Lung (tissue), 12 donors: Measurements from ENCODE around the gene FGF2. TPM values are rescaled to one million over a fixed set of nuclear protein-coding genes. Genes with fewer than 3 reads are reported as not detected.

ENCODE experiments used
- ATAC-seq: fragments of 200-7000 bp; cut with Tn5 transposase; one replicate; pipeline ENCODE4 v1.9.1; 2020; ENCODE audit warnings: moderate number of reproducible peaks; ENCODE audit not compliant: insufficient read depth, low FRiP score
- DNase-seq, 3 donors: peaks; one replicate each; pipeline ENCODE4 v3.0.0-alpha.2; 2013 to 2017
- H3K27ac ChIP-seq, 2 donors: one replicate each; pipeline ENCODE4 v1.5.1; 2013; ENCODE audit warnings: mild to moderate bottlenecking in 2 of 2, moderate library complexity in 2 of 2, control low read depth in 1 of 2, inconsistent platforms in 1 of 2, low read depth in 1 of 2, low read length in 1 of 2
- H3K27me3 ChIP-seq, 3 donors: one replicate each; pipeline ENCODE4 v1.5.1; 2013; ENCODE audit warnings: low read length in 2 of 3; ENCODE audit not compliant: control insufficient read depth in 3 of 3, insufficient read depth in 3 of 3
- H3K36me3 ChIP-seq, 4 donors: one replicate each; pipeline ENCODE4 v1.5.1; 2013; ENCODE audit warnings: low read length in 4 of 4, mild to moderate bottlenecking in 1 of 4, moderate library complexity in 1 of 4; ENCODE audit not compliant: control insufficient read depth in 4 of 4, insufficient read depth in 4 of 4
- H3K4me1 ChIP-seq, 5 donors: one replicate each; pipeline ENCODE4 v1.5.1; 2013; ENCODE audit warnings: low read length in 5 of 5, mild to moderate bottlenecking in 2 of 5, moderate library complexity in 1 of 5; ENCODE audit not compliant: control insufficient read depth in 5 of 5, insufficient read depth in 5 of 5
- H3K4me3 ChIP-seq: one replicate; pipeline ENCODE4 v1.5.1; 2013; ENCODE audit warnings: mild to moderate bottlenecking, control low read depth, moderate library complexity
- H3K9ac ChIP-seq, 2 donors: one replicate each; pipeline ENCODE4 v1.5.1; 2013; ENCODE audit warnings: low read length in 2 of 2, control low read depth in 1 of 2; ENCODE audit not compliant: insufficient read depth in 1 of 2
- H3K9me3 ChIP-seq, 4 donors: one replicate each; pipeline ENCODE4 v1.5.1; 2013; ENCODE audit warnings: low read length in 3 of 4, mild to moderate bottlenecking in 1 of 4, moderate library complexity in 1 of 4; ENCODE audit not compliant: control insufficient read depth in 4 of 4, insufficient read depth in 3 of 4
- WGBS, 2 donors: extraction: QIAGEN DNeasy Blood & Tissue Kit; methylation state at CpG; one replicate each; pipeline ENCODE4 v1.1.7; 2013; 5-methylcytosine and 5-hydroxymethylcytosine counted together
- polyA plus RNA-seq, 2 donors: library from polyadenylated mRNA; stranded (reverse); fragments of 200-250 nt; gene quantifications; one replicate each; pipeline ENCODE4 v1.2.1, GENCODE V29; 2013
- total RNA-seq, 2 donors: library from RNA; depleted of rRNA in 1 of 2; stranded (reverse); fragments of >200 nt in 1 of 2; gene quantifications; one replicate each; pipeline ENCODE4 v1.2.1, GENCODE V29; 2014 to 2021
- TF ChIP-seq, protein P1 (sequence below): IDR thresholded peaks from 2 replicates; pipeline ENCODE4 v1.5.1; 2012; ENCODE audit warnings: mild to moderate bottlenecking; ENCODE audit errors: control extremely low read depth, extremely low read depth
- donor health status: control.
- donor health status: control.
- donor health status: Bipolar disorder and iron deficiency.
- donor health status: healthy.
- donor health status: DM: yes; HTN: yes; CAD: no.

FGF2 gene
- total and polyA plus RNA-seq, 4 donors, result 2.4 to 11.6 (median 6.2) TPM

DNA sequence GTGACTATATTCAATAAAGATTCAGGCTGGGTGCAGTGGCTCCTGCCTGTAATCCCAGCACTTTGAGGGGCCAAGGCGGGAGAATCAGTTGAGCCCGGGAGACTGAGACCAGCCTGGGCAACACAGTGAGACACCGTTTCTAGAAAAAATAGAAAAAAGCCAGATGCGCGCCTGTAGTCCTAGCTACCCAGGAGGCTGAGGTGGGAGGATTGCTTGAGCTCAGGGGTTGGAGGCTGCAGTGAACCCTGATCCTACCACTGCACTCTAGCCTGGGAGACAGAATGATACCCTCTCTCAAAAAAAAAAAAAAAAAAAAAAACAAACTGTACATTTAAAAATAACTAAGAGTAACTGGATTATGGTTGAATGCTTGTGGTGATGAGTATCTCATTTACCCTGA is 94.7 kb downstream of the FGF2 start:
- ATAC-seq, result no peak

DNA sequence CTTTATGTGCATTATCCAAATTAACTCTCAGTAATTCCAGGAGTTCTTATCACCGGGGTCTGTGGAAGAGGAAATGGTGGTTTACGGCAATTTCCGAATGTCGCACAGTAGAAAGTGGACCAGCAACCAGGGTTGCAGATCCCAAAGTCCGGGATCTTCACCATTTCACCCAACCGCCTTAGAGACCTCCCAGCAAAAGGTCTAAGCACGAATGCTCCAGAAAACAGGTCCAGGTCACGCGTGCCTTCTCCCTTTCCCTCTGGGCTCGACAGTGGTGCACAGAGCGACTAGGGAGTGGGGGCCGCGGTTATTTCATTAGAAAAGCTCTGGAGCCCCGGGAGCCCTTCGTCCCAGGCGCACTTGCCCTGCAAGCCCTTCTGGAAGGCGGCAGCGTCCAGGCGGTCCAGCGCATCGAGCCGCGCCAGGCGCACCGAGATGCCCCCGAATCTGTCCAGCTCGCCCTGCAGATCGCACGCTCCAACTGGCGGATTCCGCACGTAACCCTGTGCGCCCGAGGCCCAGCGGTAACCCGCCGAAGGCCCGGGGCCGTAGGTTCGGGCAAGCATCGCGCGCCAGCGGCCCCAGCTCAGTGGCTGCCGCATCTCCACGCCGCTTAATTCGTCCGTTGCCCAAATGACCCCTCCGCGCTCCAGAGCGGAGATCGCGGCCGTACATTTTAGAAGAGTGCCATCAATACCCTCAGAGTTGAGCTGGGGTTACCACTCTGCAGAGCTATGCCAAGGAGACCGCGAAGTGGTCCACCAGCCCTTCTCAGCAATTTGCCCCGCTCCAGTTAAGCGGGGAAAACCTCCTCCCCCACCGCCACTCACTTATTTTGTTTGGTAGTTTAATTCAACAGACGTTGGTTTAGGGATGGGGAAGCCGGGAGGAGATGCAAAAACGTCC is 95.6 kb downstream of the FGF2 start, which contains the start of gene NUDT6:
NUDT6 (minus strand) TSS at position 627 of the 906 bp plus-strand sequence; CDS start at position 602, 25 bp downstream.
- Histone ChIP-seq H3K27ac (peak within 1 kb of the TSS; percentile 82 to 89), H3K27me3 (no peaks in the 10 kb centered on the region), H3K4me3 (peak within 1 kb of the TSS; percentile 93), H3K36me3 (peaks cover 0 to 4% (median 0%) of the 10 kb centered on the region in 4 donors), H3K4me1 (peaks cover 0 to 17% (median 5%) of the 10 kb centered on the region in 5 donors), H3K9me3 (peaks cover 0 to 1% (median 0%) of the 10 kb centered on the region in 4 donors), H3K9ac (peak within 1 kb of the TSS; percentile 59 to 69)
- 0% methylated on average over 63 of the region's 63 CpGs for WGBS, 2 donors
- TF ChIP-seq, protein P1, sequence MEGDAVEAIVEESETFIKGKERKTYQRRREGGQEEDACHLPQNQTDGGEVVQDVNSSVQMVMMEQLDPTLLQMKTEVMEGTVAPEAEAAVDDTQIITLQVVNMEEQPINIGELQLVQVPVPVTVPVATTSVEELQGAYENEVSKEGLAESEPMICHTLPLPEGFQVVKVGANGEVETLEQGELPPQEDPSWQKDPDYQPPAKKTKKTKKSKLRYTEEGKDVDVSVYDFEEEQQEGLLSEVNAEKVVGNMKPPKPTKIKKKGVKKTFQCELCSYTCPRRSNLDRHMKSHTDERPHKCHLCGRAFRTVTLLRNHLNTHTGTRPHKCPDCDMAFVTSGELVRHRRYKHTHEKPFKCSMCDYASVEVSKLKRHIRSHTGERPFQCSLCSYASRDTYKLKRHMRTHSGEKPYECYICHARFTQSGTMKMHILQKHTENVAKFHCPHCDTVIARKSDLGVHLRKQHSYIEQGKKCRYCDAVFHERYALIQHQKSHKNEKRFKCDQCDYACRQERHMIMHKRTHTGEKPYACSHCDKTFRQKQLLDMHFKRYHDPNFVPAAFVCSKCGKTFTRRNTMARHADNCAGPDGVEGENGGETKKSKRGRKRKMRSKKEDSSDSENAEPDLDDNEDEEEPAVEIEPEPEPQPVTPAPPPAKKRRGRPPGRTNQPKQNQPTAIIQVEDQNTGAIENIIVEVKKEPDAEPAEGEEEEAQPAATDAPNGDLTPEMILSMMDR, result no peak
- peak; percentile 91 for ATAC-seq
- DNase-seq, result peak; percentile 73 to 88 (median 85)

More for the DNA sequence above, 94.7 kb downstream of the FGF2 start:
- DNase-seq, result no peak
- Histone ChIP-seq H3K27me3 (no peaks in the 10 kb centered on the region), H3K9me3 (peaks cover 0 to 1% (median 0%) of the 10 kb centered on the region in 4 donors), H3K4me3 (no peak overlapping the region), H3K27ac (no peak overlapping the region), H3K36me3 (peaks cover 0 to 4% (median 0%) of the 10 kb centered on the region in 4 donors), H3K9ac (peak overlapping the region in 1 of 2 donors; percentile 69), H3K4me1 (peaks cover 0 to 17% (median 5%) of the 10 kb centered on the region in 5 donors)
- WGBS, 2 donors, result 94 to 97% methylated on average over 5 of the region's 5 CpGs
- TF ChIP-seq, protein P1, result no peak

DNA sequence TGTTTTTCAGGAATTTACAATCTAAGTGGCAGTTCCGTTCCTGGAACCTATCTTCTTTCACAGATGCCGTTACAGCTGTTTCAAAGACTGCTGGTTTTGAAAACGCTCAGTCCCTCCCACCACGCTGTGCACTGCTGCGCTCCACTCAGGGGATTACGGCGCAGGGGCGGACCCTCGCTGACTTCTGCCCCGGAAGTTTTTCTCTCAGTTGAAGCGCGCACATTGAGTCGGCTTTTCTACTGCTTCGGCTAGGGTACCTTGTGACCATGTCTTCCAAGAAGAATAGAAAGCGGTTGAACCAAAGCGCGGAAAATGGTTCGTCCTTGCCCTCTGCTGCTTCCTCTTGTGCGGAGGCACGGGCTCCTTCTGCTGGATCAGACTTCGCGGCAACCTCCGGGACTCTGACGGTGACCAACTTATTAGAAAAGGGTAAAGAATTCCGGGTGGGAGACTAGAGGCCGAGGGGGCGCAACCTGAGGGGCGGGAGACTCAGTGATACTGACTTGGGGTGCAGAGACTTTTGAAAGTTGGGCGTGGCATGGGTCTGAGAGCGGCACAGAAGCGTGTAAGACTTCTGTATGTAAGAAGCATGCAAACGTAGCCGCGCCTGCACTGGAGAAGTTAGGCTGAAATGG is 96.4 kb downstream of the FGF2 start:
- WGBS, 2 donors, result 0% methylated on average over 34 of the region's 34 CpGs
- TF ChIP-seq, protein P1, result no peak
- peak overlapping the region; percentile 93 for H3K4me3 ChIP-seq

More for the DNA sequence above, 96.4 kb downstream of the FGF2 start:
- H3K9me3 ChIP-seq, result peaks cover 0 to 1% (median 0%) of the 10 kb centered on the region in 4 donors
- ATAC-seq, result peak; percentile 93
- H3K36me3 ChIP-seq, result peaks cover 0 to 4% (median under 1%) of the 10 kb centered on the region in 4 donors
- H3K9ac ChIP-seq, result peak overlapping the region in 1 of 2 donors; percentile 69
- no peaks in the 10 kb centered on the region for H3K27me3 ChIP-seq
- peak overlapping the region; percentile 82 to 89 for H3K27ac ChIP-seq
- H3K4me1 ChIP-seq, result peaks cover 0 to 17% (median 5%) of the 10 kb centered on the region in 5 donors
- peak; percentile 91 to 95 (median 95) for DNase-seq
